Testis (tissue), 3 donors: ENCODE results near the gene CTPS2. TPM values are rescaled to one million over a fixed set of nuclear protein-coding genes. Genes with fewer than 3 reads are reported as not detected.
"Not testable (repeated sequence)": the region's sequence is repeated elsewhere in the genome, so short reads cannot be mapped to it uniquely, and the experiment has no call there.

Experiments used
- DNase-seq: peaks from one replicate; pipeline ENCODE4 v3.0.0-alpha.2; 2019
- H3K27ac ChIP-seq, 2 donors: fragments of 200-600 bp; sonication (generic); one replicate each; pipeline ENCODE4 v1.5.1; 2019
- H3K27me3 ChIP-seq: fragments of 200-600 bp; sonication (generic); one replicate; pipeline ENCODE4 v1.5.1; 2019
- H3K36me3 ChIP-seq: fragments of 200-600 bp; sonication (generic); one replicate; pipeline ENCODE4 v1.5.1; 2017; ENCODE audit warnings: low read depth; ENCODE audit errors: missing control alignments
- H3K4me1 ChIP-seq: fragments of 200-600 bp; sonication (generic); one replicate; pipeline ENCODE4 v1.5.1; 2019
- H3K4me3 ChIP-seq, 2 donors: fragments of 200-600 bp; sonication (generic); one replicate each; pipeline ENCODE4 v1.5.1; 2017 to 2019
- H3K9me3 ChIP-seq: fragments of 200-600 bp; sonication (generic); one replicate; pipeline ENCODE4 v1.5.1; 2017
- POLR2A ChIP-seq: fragments of 450-650 bp; IDR thresholded peaks from one replicate; pipeline ENCODE4 v1.6.1; 2017; ENCODE audit warnings: antibody characterized with exemption, mild to moderate bottlenecking, moderate library complexity
- WGBS, 2 donors: methylation state at CpG; one replicate each; pipeline ENCODE4 v1.1.5; 2018; 5-methylcytosine and 5-hydroxymethylcytosine counted together
- intact Hi-C: fragments of 100-400 bp; cut with DNase I; formaldehyde crosslinking; loops from one replicate; pipeline ENCODE4 v1.15.1; 2023; ENCODE audit warnings: low total_unique reads
- polyA plus RNA-seq: library from polyadenylated mRNA; stranded (reverse); fragments of 350-450 nt; fragmentation: Illumina TruSeq; extraction: RNeasy Lipid Tissue Mini Kit (QIAGEN cat#74804); gene quantifications from one replicate; pipeline ENCODE4 v1.2.3, GENCODE V29; 2014; ENCODE audit warnings: low read depth, low replicate concordance; ENCODE audit not compliant: insufficient read depth
- total RNA-seq, 2 donors: library from RNA; depleted of rRNA; stranded (reverse); fragments of >200 nt; gene quantifications; one replicate each; pipeline ENCODE4 v1.2.3, GENCODE V29; 2016
- TF ChIP-seq, protein P1 (sequence below), 3 experiments: fragments of 450-650 bp in 2 of 3; fragments of 200-600 bp in 1 of 3; sonication (generic) in 1 of 3; IDR thresholded peaks; one replicate each; pipeline ENCODE4 v1.5.1; 2016 to 2019; ENCODE audit warnings: antibody characterized with exemption in 3 of 3, mild to moderate bottlenecking in 2 of 3, moderate library complexity in 1 of 3

Gene CTPS2
- total and polyA plus RNA-seq, 3 donors from 2014 or later: 3.2 to 9.7 (median 9.5) TPM

DNA sequence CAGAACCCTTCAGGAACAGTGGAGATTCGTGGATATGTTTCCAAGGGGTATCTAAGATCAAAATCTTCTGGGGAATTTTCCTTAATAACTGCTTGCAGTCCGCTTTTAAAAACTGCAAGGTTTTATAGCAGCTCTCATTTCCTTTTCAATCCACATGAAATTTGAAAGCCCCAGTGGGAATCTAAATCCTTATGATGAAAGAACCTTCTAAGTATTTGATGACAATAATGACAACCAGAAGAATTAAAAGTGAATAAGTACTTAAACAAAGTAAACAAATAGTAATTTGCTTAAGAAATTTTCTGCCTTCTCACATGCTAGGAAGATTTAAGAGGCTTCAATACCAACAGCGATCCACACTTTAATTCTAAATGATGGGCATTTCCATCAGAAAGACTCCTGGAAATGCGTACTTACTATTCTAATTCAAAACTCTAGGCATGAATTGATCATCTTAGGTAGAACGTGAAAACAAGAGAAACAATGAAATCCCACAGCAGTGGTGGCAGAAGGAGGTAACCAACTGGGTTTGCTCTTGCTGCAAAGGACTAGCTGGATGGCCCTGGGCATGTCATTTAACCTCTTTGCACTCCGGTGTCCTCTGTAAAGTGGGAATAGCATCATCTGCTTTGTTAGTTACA, 100.1 kb downstream of the CTPS2 start:
- no peak overlapping the region for H3K27ac ChIP-seq
- intact Hi-C loops: no loop called here
- H3K36me3 ChIP-seq: no peaks in the 10 kb centered on the region
- H3K4me3 ChIP-seq: no peak overlapping the region
- no peaks in the 10 kb centered on the region for H3K27me3 ChIP-seq
- DNase-seq: no peak
- TF ChIP-seq, protein P1, sequence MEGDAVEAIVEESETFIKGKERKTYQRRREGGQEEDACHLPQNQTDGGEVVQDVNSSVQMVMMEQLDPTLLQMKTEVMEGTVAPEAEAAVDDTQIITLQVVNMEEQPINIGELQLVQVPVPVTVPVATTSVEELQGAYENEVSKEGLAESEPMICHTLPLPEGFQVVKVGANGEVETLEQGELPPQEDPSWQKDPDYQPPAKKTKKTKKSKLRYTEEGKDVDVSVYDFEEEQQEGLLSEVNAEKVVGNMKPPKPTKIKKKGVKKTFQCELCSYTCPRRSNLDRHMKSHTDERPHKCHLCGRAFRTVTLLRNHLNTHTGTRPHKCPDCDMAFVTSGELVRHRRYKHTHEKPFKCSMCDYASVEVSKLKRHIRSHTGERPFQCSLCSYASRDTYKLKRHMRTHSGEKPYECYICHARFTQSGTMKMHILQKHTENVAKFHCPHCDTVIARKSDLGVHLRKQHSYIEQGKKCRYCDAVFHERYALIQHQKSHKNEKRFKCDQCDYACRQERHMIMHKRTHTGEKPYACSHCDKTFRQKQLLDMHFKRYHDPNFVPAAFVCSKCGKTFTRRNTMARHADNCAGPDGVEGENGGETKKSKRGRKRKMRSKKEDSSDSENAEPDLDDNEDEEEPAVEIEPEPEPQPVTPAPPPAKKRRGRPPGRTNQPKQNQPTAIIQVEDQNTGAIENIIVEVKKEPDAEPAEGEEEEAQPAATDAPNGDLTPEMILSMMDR (IDR thresholded peaks at IDR 0.05): no peak
- TF ChIP-seq POLR2A: no peak
- WGBS, 2 donors: 79 to 90% methylated on average over 6 of the region's 6 CpGs
- no peaks in the 10 kb centered on the region for H3K4me1 ChIP-seq
- H3K9me3 ChIP-seq: no peaks in the 10 kb centered on the region

DNA sequence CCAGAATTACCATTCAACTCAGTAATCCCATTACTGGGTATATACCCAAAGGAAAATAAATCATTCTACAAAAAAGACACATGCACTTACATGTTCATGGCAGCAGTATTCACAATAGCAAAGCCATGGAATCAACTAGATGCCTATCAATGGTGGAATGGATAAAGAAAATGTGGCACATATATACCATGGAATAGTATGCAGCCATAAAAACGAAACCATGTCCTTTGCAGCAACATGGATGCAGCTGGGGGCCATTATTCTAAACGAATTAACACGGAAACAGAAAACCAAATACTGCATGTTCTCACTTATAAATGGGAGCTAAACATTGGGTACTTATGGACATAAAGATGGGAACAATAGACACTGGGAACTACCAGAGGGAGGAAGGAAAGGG, 101.8 kb downstream of the CTPS2 start:
- H3K4me3 ChIP-seq, H3K27me3 ChIP-seq, H3K9me3 ChIP-seq, H3K36me3 ChIP-seq, H3K27ac ChIP-seq, DNase-seq, intact Hi-C loops, H3K4me1 ChIP-seq: not testable (repeated sequence)
- WGBS, 2 donors: 96 to 100% methylated on average over 3 of the region's 3 CpGs

DNA sequence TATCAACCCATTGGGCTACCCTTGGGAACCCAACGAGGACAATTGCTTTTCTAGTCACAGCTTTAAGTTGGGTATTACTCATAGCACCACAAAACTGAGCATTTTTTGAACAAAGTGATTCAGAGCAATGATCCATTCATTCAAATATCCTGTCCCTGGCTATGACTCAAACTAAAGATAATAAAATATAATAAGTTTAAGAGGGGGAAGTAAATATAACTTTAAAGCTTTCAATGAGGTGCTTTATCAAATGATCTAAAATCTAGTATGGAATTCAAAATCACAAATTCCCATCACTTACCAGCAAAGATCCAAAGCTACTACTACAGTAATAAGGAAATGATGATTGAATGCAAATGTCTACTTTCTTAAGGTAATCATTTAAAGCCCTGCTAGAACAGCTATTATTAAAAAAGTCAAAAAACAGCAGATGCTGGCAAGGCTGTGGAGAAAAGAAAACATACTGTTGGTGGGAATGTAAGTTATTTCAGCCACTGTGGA, 102.3 kb downstream of the CTPS2 start:
- Histone ChIP-seq H3K36me3 (no peaks in the 10 kb centered on the region), H3K27me3 (no peaks in the 10 kb centered on the region), H3K4me3 (no peak overlapping the region), H3K27ac (no peak overlapping the region), H3K9me3 (no peaks in the 10 kb centered on the region), H3K4me1 (no peaks in the 10 kb centered on the region)
- intact Hi-C loops: no loop called here
- TF ChIP-seq, protein P1 (IDR thresholded peaks at IDR 0.05): no peak
- no peak for TF ChIP-seq POLR2A
- DNase-seq: no peak
- 74 to 100% methylated on average over 1 of the region's 1 CpG for WGBS, 2 donors

DNA sequence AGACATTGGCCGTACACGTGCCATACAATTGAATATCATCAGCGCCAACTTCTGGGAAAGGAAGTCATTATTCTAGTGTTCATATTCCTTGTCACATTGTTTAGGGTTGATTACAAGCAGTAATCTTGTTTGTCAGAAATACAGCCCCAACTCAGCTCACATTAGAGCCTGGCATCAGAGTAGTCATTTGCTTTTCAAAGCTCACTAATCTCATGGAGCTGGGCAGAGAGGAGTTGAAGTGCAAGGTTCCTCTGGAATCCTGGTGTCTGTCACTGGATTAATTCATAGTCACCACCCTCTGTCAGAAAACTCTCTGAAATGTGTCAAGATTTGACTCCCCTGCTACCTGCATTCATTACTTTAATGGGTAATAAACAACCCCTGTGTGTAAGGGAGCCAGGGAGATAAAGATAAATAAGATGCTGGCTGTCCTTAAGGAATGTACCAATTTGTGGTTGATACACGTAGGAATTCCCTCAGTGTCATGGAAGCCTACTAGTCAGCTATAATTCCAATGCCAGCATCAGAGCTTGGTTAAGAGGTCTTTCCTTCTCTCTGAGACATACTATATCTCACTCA, 106.2 kb downstream of the CTPS2 start:
- WGBS, 2 donors: 90 to 94% methylated on average over 4 of the region's 4 CpGs
- Histone ChIP-seq H3K4me1 (no peaks in the 10 kb centered on the region), H3K27me3 (no peaks in the 10 kb centered on the region), H3K9me3 (no peaks in the 10 kb centered on the region), H3K27ac (no peak overlapping the region), H3K4me3 (no peak overlapping the region), H3K36me3 (no peaks in the 10 kb centered on the region)
- no peak for DNase-seq
- TF ChIP-seq, protein P1 (IDR thresholded peaks at IDR 0.05): no peak
- no peak for TF ChIP-seq POLR2A
- intact Hi-C loops: no loop called here

DNA sequence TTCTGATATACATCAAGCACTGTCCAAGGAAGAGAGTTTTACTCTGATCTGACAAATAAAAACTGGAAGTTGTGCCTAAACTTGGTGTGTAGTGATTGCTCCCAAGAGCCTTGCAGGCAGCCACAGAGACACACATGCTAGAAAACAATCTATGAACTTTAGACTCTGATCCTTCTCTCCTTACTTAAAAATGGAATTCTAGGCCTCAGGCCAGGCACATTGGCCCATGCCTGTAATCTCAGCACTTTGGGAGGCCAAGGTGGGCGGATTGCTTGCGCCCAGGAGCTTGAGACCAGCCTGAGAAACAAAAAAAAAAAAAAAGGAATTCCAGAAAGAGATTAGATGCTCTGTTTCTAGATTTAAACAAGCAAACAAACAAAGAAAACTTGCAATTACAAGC, 108.1 kb downstream of the CTPS2 start:
- H3K27ac ChIP-seq: no peak overlapping the region
- no peaks in the 10 kb centered on the region for H3K27me3 ChIP-seq
- DNase-seq: no peak
- H3K4me1 ChIP-seq: no peaks in the 10 kb centered on the region
- H3K9me3 ChIP-seq: no peaks in the 10 kb centered on the region
- H3K36me3 ChIP-seq: no peaks in the 10 kb centered on the region
- intact Hi-C loops: no loop called here
- TF ChIP-seq, protein P1 (IDR thresholded peaks at IDR 0.05): no peak
- no peak overlapping the region for H3K4me3 ChIP-seq
- 39 to 68% methylated on average over 2 of the region's 2 CpGs for WGBS, 2 donors
